ENCODE results near the gene ALK. TPM values are rescaled to one million over a fixed set of nuclear protein-coding genes. Genes with fewer than 3 reads are reported as not detected.

ALK gene
- total RNA-seq, 1 experiment from 2014 or later, result 0.87 TPM

GRCh38 chr2:29760008-29760407 lies 161.4 kb downstream of the ALK start:
- Histone ChIP-seq H3K9me3 (ENCODE audit: low read length) (no peaks in the 10 kb centered on the region), H3K27ac (ENCODE audit: low read length) (no peak overlapping the region), H3K9me2 (replicated peaks; ENCODE audit: low read length) (no peaks in the 10 kb centered on the region), H3K4me2 (ENCODE audit: low read length) (no peak overlapping the region), H4K20me1 (ENCODE audit: low read length) (no peaks in the 10 kb centered on the region), H3K9ac (ENCODE audit: low read length) (no peak overlapping the region), H3K79me2 (ENCODE audit: low read length) (no peaks in the 10 kb centered on the region), H3F3A (ENCODE audit: low read length, unreplicated experiment) (no peaks in the 10 kb centered on the region), H2AFZ (ENCODE audit: low read length) (no peak overlapping the region), H3K36me3 (ENCODE audit: low read depth, low read length) (no peaks in the 10 kb centered on the region), H3K27me3 (ENCODE audit: low read length) (no peaks in the 10 kb centered on the region), H3K4me1 (ENCODE audit: insufficient read depth, low read length) (no peaks in the 10 kb centered on the region), H3K4me3 (ENCODE audit: low read length) (no peak overlapping the region)
- ATAC-seq, result no peak
- no peak for TF ChIP-seq CTCF (conservative IDR thresholded peaks at IDR 0.05; ENCODE audit: low read depth, low read length)
- TF ChIP-seq EZH2phosphoT487 (IDR thresholded peaks at IDR 0.05; ENCODE audit: borderline replicate concordance, low read length), result no peak
- no peak for TF ChIP-seq EZH2 (IDR thresholded peaks at IDR 0.05; ENCODE audit: low read length, unreplicated experiment)
- no TSS peak for BruUV-seq (replicated peaks)
- ChIA-PET CTCF (no interaction called here), POLR2A (ENCODE audit: unreplicated experiment) (no interaction called here)
- intact Hi-C loops (cut with micrococcal nuclease), result no loop called here
- no peak for DNase-seq

GRCh38 chr2:29759360-29759759 lies 162.0 kb downstream of the ALK start:
- H3K9me3 ChIP-seq (ENCODE audit: low read length), result no peaks in the 10 kb centered on the region
- no peaks in the 10 kb centered on the region for H4K20me1 ChIP-seq (ENCODE audit: low read length)
- H3K9me2 ChIP-seq (replicated peaks; ENCODE audit: low read length), result no peaks in the 10 kb centered on the region
- no peak overlapping the region for H2AFZ ChIP-seq (ENCODE audit: low read length)
- no peaks in the 10 kb centered on the region for H3F3A ChIP-seq (ENCODE audit: low read length, unreplicated experiment)
- no peak overlapping the region for H3K27ac ChIP-seq (ENCODE audit: low read length)
- DNase-seq, result no peak
- H3K4me3 ChIP-seq (ENCODE audit: low read length), result no peak overlapping the region
- CTCF ChIA-PET, result no interaction called here
- H3K27me3 ChIP-seq (ENCODE audit: low read length), result no peaks in the 10 kb centered on the region
- BruUV-seq (replicated peaks), result no TSS peak
- H3K9ac ChIP-seq (ENCODE audit: low read length), result no peak overlapping the region
- intact Hi-C loops (cut with micrococcal nuclease), result no loop called here
- no peaks in the 10 kb centered on the region for H3K79me2 ChIP-seq (ENCODE audit: low read length)
- no peak overlapping the region for H3K4me2 ChIP-seq (ENCODE audit: low read length)
- POLR2A ChIA-PET (ENCODE audit: unreplicated experiment), result no interaction called here
- ATAC-seq, result no peak
- 0 out of 2 replicates have a peak, but pooled peaks cover under 1% of the 10 kb centered on the region for H3K4me1 ChIP-seq (ENCODE audit: insufficient read depth, low read length)
- no peaks in the 10 kb centered on the region for H3K36me3 ChIP-seq (ENCODE audit: low read depth, low read length)
- TF ChIP-seq EZH2phosphoT487 (IDR thresholded peaks at IDR 0.05; ENCODE audit: borderline replicate concordance, low read length) (no peak), CTCF (conservative IDR thresholded peaks at IDR 0.05; ENCODE audit: low read depth, low read length) (no peak), EZH2 (IDR thresholded peaks at IDR 0.05; ENCODE audit: low read length, unreplicated experiment) (no peak)

GRCh38 chr2:29755829-29756228 lies 165.6 kb downstream of the ALK start:
- Histone ChIP-seq H3K79me2 (ENCODE audit: low read length) (no peaks in the 10 kb centered on the region), H2AFZ (ENCODE audit: low read length) (no peak overlapping the region), H4K20me1 (ENCODE audit: low read length) (no peaks in the 10 kb centered on the region), H3K4me2 (ENCODE audit: low read length) (no peak overlapping the region), H3K9me3 (ENCODE audit: low read length) (no peaks in the 10 kb centered on the region), H3F3A (ENCODE audit: low read length, unreplicated experiment) (no peaks in the 10 kb centered on the region), H3K36me3 (ENCODE audit: low read depth, low read length) (no peaks in the 10 kb centered on the region), H3K9ac (ENCODE audit: low read length) (no peak overlapping the region), H3K27ac (ENCODE audit: low read length) (no peak overlapping the region), H3K4me1 (ENCODE audit: insufficient read depth, low read length) (peaks cover 17% of the 10 kb centered on the region), H3K27me3 (ENCODE audit: low read length) (no peaks in the 10 kb centered on the region), H3K4me3 (ENCODE audit: low read length) (no peak overlapping the region), H3K9me2 (replicated peaks; ENCODE audit: low read length) (no peaks in the 10 kb centered on the region)
- CTCF ChIA-PET, result no interaction called here
- DNase-seq (no peak), ATAC-seq (no peak)
- POLR2A ChIA-PET (ENCODE audit: unreplicated experiment), result no interaction called here
- no TSS peak for BruUV-seq (replicated peaks)
- intact Hi-C loops (cut with micrococcal nuclease), result no loop called here
- no peak for TF ChIP-seq EZH2 (IDR thresholded peaks at IDR 0.05; ENCODE audit: low read length, unreplicated experiment)
- no peak for TF ChIP-seq CTCF (conservative IDR thresholded peaks at IDR 0.05; ENCODE audit: low read depth, low read length)
- no peak for TF ChIP-seq EZH2phosphoT487 (IDR thresholded peaks at IDR 0.05; ENCODE audit: borderline replicate concordance, low read length)
